ENCODE measurements around the gene MLLT6. TPM values are rescaled to one million over a fixed set of nuclear protein-coding genes. Genes with fewer than 3 reads are reported as not detected.

The MLLT6 gene
- total and polyA plus RNA-seq, 2 of the 4 experiments (the other 2 are of a cell fraction), result 7.2 to 21.2 TPM

GRCh38 chr17:38761612-38762011, 56.5 kb downstream of the MLLT6 start:
- H3K4ac ChIP-seq (ENCODE audit: low read depth, low read length), result no peak overlapping the region
- H2BK5ac ChIP-seq (ENCODE audit: low read depth, low read length, poor library complexity, severe bottlenecking), result no peak overlapping the region
- dilution Hi-C loops (cut with HindIII; ENCODE audit: low sequenced_read_pairs, unreplicated experiment), result no loop called here
- no peak overlapping the region for H4K91ac ChIP-seq (ENCODE audit: insufficient read depth, low read depth, low read length)
- no peak overlapping the region for H2AFZ ChIP-seq (replicated peaks; ENCODE audit: low read length, poor library complexity)
- WGBS, 2 experiments (ENCODE audit: extremely low coverage in 2 of 2, insufficient read length in 1 of 2), result 79% methylated on average over 4 of the region's 4 CpGs; no CpG with 5 or more reads in 1 of the 2 experiments
- BruUV-seq (replicated peaks), result no TSS peak
- H2BK20ac ChIP-seq (ENCODE audit: low read depth, low read length), result no peak overlapping the region
- no peaks in the 10 kb centered on the region for H3K4me1 ChIP-seq (ENCODE audit: control insufficient read depth, insufficient read depth, low read length)
- H3K56ac ChIP-seq (ENCODE audit: extremely low read depth, insufficient read depth, low read length), result no peak overlapping the region
- H3K79me1 ChIP-seq (ENCODE audit: low read depth in 1 of 2, low read length in 2 of 2), result peaks cover 20 to 35% of the 10 kb centered on the region in 2 experiments
- H3K9ac ChIP-seq (ENCODE audit: low read depth, low read length), result no peak overlapping the region
- H3K27me3 ChIP-seq (ENCODE audit: control insufficient read depth, insufficient read depth, low read length), result no peaks in the 10 kb centered on the region
- H4K5ac ChIP-seq (ENCODE audit: low read depth, low read length), result no peak overlapping the region
- ATAC-seq (ENCODE audit: low read depth) (peak; percentile 21; the same call in 1 of the 2 replicates), DNase-seq (peak; percentile 32)
- H3K14ac ChIP-seq (replicated peaks; ENCODE audit: low read depth, low read length), result no peak overlapping the region
- H4K8ac ChIP-seq (ENCODE audit: low read depth in 2 of 2, low read length in 2 of 2), result no peak overlapping the region
- H3K18ac ChIP-seq (ENCODE audit: low read depth, low read length), result no peak overlapping the region
- no peak overlapping the region for H3K27ac ChIP-seq (ENCODE audit: insufficient read depth, low read length)
- H3K36me3 ChIP-seq (ENCODE audit: control insufficient read depth, insufficient read depth, low read length), result peaks cover 60% of the 10 kb centered on the region
- H3K9me1 ChIP-seq (ENCODE audit: insufficient read depth, low read length), result 0 out of 2 replicates have a peak, but pooled peaks cover 7% of the 10 kb centered on the region
- H4K20me1 ChIP-seq (ENCODE audit: insufficient read depth, low read length), result peaks cover 12% of the 10 kb centered on the region; the same call in 1 of the 2 replicates
- H3K23ac ChIP-seq (ENCODE audit: low read depth, low read length), result no peak overlapping the region
- H2BK120ac ChIP-seq (ENCODE audit: low read depth, low read length), result no peak overlapping the region
- H3K4me2 ChIP-seq (ENCODE audit: low read depth, low read length), result no peak overlapping the region
- in situ Hi-C loops (cut with MboI; ENCODE audit: low sequenced_read_pairs), result no loop called here
- peak overlapping the region; percentile 5 for H2AK9ac ChIP-seq (replicated peaks; ENCODE audit: low read depth, low read length, poor library complexity)
- no peak overlapping the region for H3K4me3 ChIP-seq (ENCODE audit: insufficient read depth, low read depth, low read length)
- POLR2A ChIA-PET (ENCODE audit: unreplicated experiment), result no interaction called here
- intact Hi-C loops (cut with micrococcal nuclease), result no loop called here
- no peak overlapping the region for H2BK15ac ChIP-seq (ENCODE audit: low read depth, low read length)
- TF ChIP-seq CTCF (conservative IDR thresholded peaks at IDR 0.05; ENCODE audit: low read depth, low read length) (peak; percentile 40), POLR2A (IDR thresholded peaks at IDR 0.05; ENCODE audit: low read depth, low read length) (no peak), SMC3 (IDR thresholded peaks at IDR 0.05; ENCODE audit: low read depth, low read length) (peak; percentile 38; the same call in 1 of the 2 replicates), NFE2L2 (IDR thresholded peaks at IDR 0.05; ENCODE audit: low read depth, low read length) (no peak), RAD21 (IDR thresholded peaks at IDR 0.05; ENCODE audit: low read length) (peak; percentile 62)
- CTCF ChIA-PET, result no interaction called here
- no peaks in the 10 kb centered on the region for H3K9me3 ChIP-seq (ENCODE audit: control insufficient read depth, insufficient read depth, low read length)
- H2AK5ac ChIP-seq (ENCODE audit: low read depth, low read length), result no peak overlapping the region
